HEK293 (cell line): Measurements from ENCODE around the gene COP1.

Experiments
- BCL11A ChIP-seq: fragments of 450-650 bp; formaldehyde crosslinking; IDR thresholded peaks from 2 replicates; pipeline ENCODE4 v1.5.1; 2016; ENCODE audit warnings: low read depth, missing biosample characterization, missing genetic modification characterization
- REST ChIP-seq: fragments of 450-650 bp; formaldehyde crosslinking; IDR thresholded peaks from 2 replicates; pipeline ENCODE4 v1.5.1; 2016; ENCODE audit warnings: missing biosample characterization, missing genetic modification characterization
- SCRT1 ChIP-seq: fragments of 450-650 bp; formaldehyde crosslinking; IDR thresholded peaks from 2 replicates; pipeline ENCODE4 v1.5.1; 2016; ENCODE audit warnings: missing biosample characterization, missing genetic modification characterization, borderline replicate concordance
- ZBTB6 ChIP-seq: fragments of 450-650 bp; formaldehyde crosslinking; IDR thresholded peaks from 2 replicates; pipeline ENCODE4 v1.5.1; 2017; ENCODE audit warnings: missing biosample characterization, missing genetic modification characterization
- ZFP69B ChIP-seq: fragments of 450-650 bp; formaldehyde crosslinking; IDR thresholded peaks from 2 replicates; pipeline ENCODE4 v1.5.1; 2016; ENCODE audit warnings: missing biosample characterization, missing genetic modification characterization
- ZNF114 ChIP-seq: fragments of 450-650 bp; formaldehyde crosslinking; IDR thresholded peaks from 2 replicates; pipeline ENCODE4 v1.5.0; 2017; ENCODE audit warnings: missing biosample characterization, missing genetic modification characterization
- ZNF18 ChIP-seq: fragments of 450-650 bp; formaldehyde crosslinking; IDR thresholded peaks from 2 replicates; pipeline ENCODE4 v1.5.1; 2016; ENCODE audit warnings: missing biosample characterization, missing genetic modification characterization
- ZNF518A ChIP-seq: fragments of 450-650 bp; formaldehyde crosslinking; conservative IDR thresholded peaks from 2 replicates; pipeline ENCODE4 v1.5.1; 2016; ENCODE audit warnings: low read depth, missing biosample characterization, missing genetic modification characterization
- ZNF544 ChIP-seq: fragments of 450-650 bp; formaldehyde crosslinking; IDR thresholded peaks from 2 replicates; pipeline ENCODE4 v1.5.0; 2017; ENCODE audit warnings: missing biosample characterization, missing genetic modification characterization
- ZNF670 ChIP-seq: fragments of 450-650 bp; formaldehyde crosslinking; IDR thresholded peaks from 2 replicates; pipeline ENCODE4 v1.5.1; 2016; ENCODE audit warnings: missing biosample characterization, missing genetic modification characterization, low read depth
- TF ChIP-seq, protein P1 (sequence below): fragments of 450-650 bp; formaldehyde crosslinking; IDR thresholded peaks from 2 replicates; pipeline ENCODE4 v1.5.1; 2016; ENCODE audit warnings: missing biosample characterization, missing genetic modification characterization, borderline replicate concordance
- TF ChIP-seq, protein P2 (sequence below): fragments of 450-650 bp; formaldehyde crosslinking; IDR thresholded peaks from 2 replicates; pipeline ENCODE4 v1.5.1; 2017; ENCODE audit warnings: missing biosample characterization, missing genetic modification characterization
- TF ChIP-seq, protein P3 (sequence below): fragments of 450-650 bp; formaldehyde crosslinking; IDR thresholded peaks from 2 replicates; pipeline ENCODE4 v1.5.1; 2016; ENCODE audit warnings: missing biosample characterization, missing genetic modification characterization, borderline replicate concordance

COP1 gene

DNA sequence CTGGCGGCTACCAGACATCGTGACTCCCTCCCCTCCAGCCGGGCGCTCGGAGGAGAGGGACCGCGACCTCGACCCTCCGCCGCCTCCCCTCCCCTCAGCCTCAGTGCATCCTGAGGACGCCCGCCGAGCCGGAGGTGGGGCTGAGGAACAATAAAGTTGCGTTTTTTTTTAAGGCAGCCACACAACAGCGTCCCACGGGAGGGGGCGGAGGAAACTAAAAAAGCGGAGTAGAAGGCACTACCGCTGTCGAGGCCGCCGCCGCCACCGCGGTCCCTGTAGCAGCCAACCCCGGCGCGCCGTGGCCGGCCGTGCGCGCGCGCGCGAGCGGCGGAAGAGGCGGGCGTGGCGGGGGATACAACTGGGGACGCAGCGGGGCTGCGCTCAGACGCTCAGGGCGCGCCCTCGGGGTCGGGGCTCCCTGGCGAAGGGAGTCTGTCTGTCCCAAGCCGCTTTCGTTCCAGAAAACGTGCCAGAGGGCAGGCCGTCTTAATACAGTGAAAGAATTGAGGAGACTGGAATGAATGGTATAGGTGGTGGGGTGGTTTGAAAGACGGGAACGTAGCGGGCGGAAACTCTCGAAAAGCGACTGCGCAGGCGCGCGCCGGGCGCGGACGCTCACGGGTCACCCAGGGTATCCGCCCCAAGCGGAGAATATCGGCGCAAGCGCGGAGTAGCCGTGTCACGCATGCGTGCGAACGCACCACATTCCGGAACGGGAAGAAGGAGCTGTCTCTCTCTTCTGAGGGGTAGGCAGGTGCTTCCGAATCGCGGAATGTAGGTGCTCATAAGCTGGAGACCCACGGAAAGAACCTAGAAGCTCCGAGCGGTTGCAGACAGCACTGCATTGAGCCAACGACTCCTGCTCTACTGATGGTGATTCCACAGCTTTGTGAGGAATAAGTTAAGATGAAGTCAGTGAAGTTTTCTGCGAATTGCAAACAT lies at the start of gene COP1 (continued):
- TF ChIP-seq REST (tag by site-specific recombination): no peak
- no peak for TF ChIP-seq ZNF114 (tag by site-specific recombination)
- TF ChIP-seq SCRT1: no peak
- TF ChIP-seq, protein P1, sequence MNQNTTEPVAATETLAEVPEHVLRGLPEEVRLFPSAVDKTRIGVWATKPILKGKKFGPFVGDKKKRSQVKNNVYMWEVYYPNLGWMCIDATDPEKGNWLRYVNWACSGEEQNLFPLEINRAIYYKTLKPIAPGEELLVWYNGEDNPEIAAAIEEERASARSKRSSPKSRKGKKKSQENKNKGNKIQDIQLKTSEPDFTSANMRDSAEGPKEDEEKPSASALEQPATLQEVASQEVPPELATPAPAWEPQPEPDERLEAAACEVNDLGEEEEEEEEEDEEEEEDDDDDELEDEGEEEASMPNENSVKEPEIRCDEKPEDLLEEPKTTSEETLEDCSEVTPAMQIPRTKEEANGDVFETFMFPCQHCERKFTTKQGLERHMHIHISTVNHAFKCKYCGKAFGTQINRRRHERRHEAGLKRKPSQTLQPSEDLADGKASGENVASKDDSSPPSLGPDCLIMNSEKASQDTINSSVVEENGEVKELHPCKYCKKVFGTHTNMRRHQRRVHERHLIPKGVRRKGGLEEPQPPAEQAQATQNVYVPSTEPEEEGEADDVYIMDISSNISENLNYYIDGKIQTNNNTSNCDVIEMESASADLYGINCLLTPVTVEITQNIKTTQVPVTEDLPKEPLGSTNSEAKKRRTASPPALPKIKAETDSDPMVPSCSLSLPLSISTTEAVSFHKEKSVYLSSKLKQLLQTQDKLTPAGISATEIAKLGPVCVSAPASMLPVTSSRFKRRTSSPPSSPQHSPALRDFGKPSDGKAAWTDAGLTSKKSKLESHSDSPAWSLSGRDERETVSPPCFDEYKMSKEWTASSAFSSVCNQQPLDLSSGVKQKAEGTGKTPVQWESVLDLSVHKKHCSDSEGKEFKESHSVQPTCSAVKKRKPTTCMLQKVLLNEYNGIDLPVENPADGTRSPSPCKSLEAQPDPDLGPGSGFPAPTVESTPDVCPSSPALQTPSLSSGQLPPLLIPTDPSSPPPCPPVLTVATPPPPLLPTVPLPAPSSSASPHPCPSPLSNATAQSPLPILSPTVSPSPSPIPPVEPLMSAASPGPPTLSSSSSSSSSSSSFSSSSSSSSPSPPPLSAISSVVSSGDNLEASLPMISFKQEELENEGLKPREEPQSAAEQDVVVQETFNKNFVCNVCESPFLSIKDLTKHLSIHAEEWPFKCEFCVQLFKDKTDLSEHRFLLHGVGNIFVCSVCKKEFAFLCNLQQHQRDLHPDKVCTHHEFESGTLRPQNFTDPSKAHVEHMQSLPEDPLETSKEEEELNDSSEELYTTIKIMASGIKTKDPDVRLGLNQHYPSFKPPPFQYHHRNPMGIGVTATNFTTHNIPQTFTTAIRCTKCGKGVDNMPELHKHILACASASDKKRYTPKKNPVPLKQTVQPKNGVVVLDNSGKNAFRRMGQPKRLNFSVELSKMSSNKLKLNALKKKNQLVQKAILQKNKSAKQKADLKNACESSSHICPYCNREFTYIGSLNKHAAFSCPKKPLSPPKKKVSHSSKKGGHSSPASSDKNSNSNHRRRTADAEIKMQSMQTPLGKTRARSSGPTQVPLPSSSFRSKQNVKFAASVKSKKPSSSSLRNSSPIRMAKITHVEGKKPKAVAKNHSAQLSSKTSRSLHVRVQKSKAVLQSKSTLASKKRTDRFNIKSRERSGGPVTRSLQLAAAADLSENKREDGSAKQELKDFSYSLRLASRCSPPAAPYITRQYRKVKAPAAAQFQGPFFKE: no peak
- TF ChIP-seq ZBTB6: no peak
- no peak for TF ChIP-seq BCL11A
- no peak for TF ChIP-seq ZNF18 (tag by site-specific recombination)
- TF ChIP-seq ZFP69B (tag by site-specific recombination): peak; percentile 68; the same call in 1 of the 2 replicates
- TF ChIP-seq ZNF544: no peak
- TF ChIP-seq ZNF670 (tag by site-specific recombination): no peak
- 0 out of 2 replicates have a peak, but pooled peaks have one; percentile 32 for TF ChIP-seq ZNF518A (tag by site-specific recombination)
- TF ChIP-seq, protein P2, sequence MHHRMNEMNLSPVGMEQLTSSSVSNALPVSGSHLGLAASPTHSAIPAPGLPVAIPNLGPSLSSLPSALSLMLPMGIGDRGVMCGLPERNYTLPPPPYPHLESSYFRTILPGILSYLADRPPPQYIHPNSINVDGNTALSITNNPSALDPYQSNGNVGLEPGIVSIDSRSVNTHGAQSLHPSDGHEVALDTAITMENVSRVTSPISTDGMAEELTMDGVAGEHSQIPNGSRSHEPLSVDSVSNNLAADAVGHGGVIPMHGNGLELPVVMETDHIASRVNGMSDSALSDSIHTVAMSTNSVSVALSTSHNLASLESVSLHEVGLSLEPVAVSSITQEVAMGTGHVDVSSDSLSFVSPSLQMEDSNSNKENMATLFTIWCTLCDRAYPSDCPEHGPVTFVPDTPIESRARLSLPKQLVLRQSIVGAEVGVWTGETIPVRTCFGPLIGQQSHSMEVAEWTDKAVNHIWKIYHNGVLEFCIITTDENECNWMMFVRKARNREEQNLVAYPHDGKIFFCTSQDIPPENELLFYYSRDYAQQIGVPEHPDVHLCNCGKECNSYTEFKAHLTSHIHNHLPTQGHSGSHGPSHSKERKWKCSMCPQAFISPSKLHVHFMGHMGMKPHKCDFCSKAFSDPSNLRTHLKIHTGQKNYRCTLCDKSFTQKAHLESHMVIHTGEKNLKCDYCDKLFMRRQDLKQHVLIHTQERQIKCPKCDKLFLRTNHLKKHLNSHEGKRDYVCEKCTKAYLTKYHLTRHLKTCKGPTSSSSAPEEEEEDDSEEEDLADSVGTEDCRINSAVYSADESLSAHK (tag by site-specific recombination): no peak
- TF ChIP-seq, protein P3, sequence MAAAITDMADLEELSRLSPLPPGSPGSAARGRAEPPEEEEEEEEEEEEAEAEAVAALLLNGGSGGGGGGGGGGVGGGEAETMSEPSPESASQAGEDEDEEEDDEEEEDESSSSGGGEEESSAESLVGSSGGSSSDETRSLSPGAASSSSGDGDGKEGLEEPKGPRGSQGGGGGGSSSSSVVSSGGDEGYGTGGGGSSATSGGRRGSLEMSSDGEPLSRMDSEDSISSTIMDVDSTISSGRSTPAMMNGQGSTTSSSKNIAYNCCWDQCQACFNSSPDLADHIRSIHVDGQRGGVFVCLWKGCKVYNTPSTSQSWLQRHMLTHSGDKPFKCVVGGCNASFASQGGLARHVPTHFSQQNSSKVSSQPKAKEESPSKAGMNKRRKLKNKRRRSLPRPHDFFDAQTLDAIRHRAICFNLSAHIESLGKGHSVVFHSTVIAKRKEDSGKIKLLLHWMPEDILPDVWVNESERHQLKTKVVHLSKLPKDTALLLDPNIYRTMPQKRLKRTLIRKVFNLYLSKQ (tag by site-specific recombination): no peak
